Measurements from ENCODE around the gene TMEM39B. TPM values are rescaled to one million over a fixed set of nuclear protein-coding genes. Genes with fewer than 3 reads are reported as not detected.
A peak's percentile ranks its signal among the peaks of the same experiment; 100 is the strongest.
"Not testable (repeated sequence)": the region's sequence is repeated elsewhere in the genome, so short reads cannot be mapped to it uniquely, and the experiment has no call there.

TMEM39B gene
- total RNA-seq, 1 donor from 2014 or later, result 18.4 TPM

DNA sequence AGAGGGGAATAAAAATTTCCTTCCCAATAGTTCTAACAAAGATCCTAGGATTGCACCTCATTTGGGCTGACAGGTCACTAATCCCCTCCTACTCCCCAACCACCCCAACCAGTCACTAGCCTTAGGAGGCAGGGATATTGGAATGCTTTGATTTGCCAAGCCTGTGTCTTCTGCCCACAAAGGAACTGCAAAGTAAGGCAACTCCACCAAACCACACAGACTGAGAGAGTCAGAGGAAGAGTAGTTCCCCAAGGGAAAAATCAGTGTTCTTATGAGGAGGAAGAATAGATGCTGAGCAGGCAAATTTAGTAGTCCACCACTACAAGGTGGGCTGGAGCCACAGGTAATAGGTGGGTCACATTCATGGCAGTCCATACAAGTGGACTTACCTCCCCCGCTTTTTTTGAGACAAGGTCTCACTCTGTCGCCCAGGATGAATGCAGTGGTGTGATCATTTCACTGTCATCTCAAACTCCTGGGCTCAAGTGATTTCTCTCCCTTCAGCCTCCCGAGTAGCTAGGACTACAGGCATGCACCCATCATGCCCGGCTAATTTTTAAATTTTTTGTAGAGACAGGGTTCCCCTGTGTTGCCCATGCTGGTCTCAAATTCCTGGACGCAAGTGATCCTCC, 3.7 kb upstream of the TMEM39B start:
- DNase-seq (ENCODE audit: low spot score), result no peak

DNA sequence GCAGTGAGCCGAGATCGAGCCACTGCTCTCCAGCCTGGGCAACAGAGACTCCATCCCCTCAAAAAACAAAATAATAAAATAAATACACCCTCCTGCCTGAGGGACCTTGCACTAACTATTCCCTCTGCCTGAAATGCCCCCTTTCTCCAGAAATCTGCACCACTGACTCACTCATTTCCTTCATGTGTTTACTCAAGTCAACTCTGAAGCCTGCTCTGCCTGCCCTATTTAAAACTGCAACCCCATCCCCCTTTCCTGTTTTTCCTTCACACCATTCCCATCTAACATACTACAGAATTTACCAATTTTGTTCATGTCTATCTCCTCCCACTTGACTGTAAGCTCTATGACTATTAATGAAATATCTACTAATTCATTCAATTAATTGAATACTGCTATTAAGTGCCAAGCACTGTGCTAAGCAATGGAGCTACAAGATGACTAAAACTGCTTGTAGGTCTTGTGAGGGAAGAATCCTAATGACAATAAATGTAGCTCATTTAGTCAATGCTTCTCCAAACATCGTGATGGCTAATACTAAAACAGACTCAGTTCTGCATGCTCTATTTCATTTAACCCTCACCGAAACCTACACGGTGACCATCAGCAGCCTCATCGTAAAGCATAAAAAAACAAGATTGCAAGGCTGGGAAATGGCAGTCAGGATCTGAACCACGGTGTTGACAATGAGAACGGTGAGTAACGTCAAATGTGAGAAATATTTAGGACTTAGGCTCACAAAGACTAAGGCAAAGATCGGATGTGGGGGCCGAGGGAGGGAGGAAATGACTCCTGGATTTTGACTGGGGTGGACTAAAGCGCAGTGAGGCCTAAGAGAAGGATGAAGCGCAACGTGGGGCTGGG, 749 bp upstream of the TMEM39B start:
- no peak for DNase-seq (ENCODE audit: low spot score)

DNA sequence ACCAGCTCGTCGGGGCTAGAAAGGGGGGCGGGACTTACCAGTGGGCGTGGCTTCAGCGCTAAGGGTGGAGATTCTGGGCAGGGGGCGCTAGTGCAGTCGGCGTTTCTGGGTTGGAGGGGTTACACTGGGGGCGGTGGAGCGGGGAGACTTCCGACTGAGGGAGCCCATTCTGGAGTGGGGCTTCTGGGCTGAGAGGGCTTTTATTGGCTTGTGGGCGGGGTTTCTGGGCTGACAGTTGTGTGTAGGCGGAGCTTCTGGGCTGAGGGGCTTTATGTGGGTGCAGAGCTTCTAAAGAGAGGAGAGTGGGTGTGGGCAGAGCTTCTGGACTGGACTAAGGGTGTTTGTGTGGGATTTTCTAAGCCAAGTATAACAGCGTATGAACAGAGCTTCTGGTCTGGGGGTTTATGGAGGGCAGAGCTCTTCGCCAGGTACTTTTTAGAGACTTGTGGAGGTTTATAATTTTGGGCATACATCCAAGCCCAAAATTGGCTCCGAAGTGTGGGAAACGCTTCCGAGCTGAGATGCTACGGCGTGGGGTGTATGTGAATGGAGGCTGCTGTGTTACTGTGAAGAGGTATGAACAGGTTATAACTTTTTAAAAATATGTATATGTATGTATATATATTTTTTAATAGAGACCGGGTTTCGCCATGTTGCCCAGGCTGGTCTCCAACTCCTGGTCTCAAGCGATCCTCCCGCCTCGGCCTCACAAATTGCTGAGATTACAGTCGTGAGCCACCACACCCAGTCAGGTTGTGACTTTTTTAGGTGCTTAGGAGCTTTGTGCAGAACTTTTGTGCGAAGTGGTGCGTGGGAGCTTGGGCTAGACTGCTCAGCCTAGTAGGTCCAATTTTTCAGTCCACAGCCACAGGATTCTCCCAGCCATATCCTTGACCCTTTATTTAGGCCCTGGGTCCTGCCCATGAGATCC, 825 bp downstream of the TMEM39B start:
- no peak for DNase-seq (ENCODE audit: low spot score)

DNA sequence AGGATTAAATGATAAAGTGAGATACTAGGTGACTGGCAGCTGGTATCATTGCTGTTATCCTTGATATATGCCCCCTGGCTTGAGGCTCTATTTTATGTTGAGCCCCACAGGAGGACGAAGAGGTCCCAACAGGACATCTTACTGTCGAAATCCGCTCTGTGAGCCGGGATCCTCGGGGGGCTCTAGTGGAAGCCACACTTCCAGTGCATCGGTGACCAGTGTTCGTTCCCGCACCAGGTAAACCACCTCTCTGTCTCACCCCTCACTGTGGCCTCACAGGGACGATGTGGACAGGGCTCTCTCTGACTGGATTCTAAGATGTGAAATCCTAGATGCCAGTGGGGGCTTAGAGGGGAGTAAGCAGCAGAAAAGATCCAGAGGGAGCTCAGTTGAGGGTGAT, 2.1 kb downstream of the TMEM39B start:
- DNase-seq (ENCODE audit: low spot score), result no peak

DNA sequence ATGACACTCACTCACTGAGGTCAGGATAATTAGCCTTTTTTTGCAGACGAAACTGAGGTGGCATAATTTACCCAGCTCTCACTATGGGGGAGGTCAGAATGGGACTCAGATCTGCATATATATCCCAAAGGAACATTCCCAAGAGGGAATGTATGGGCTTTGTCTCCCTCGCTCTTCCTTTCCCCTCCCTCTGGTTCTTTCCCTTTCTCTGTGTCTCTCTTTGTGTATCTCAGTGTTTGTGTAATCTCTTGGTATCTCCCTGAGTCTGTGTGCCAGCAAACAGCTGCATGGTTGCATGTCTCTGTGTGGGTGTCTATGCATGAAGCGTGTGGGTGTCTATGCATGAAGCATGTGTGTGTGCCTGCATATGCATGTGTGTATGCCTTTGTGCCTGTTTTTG, 4.7 kb downstream of the TMEM39B start:
- no peak for DNase-seq (ENCODE audit: low spot score)

DNA sequence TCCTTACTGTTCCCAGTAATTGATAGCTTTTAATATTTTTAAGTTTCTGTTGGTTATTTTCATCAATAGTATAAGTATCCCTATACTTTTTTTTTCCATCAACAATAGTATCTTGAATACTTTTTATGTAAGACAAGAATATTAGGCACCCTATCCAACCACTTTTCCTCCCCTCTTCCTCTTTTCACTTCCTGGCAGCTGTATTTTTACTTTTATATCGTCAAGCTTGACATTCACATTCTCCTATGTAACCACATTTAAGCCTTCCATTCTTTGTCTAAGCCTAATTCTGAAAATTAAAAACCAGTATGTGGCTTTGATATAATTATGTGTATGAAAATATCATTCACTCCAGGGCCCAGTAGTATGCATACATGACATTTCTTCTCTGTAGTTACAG, 9.3 kb downstream of the TMEM39B start:
- DNase-seq (ENCODE audit: low spot score), result no peak

DNA sequence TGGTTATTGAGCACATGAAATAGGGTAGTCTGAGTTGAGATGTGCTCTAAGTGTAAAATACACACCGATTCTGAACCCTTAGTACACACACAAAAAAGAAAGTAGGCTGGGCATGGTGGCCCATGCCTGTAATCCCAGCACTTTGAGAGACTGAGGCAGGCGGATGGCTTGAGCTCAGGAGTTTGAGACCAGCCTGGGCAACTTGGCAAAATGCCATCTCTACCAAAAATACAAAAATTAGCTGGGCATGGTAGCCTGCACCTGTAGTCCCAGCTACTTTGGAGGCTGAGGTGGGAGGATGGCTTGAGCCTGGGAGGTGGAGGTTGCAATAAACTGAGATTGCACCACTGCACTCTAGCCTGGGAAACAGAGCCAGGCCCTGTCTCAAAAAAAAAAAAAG, 13.6 kb downstream of the TMEM39B start:
- not testable (repeated sequence) for DNase-seq (ENCODE audit: low spot score)

DNA sequence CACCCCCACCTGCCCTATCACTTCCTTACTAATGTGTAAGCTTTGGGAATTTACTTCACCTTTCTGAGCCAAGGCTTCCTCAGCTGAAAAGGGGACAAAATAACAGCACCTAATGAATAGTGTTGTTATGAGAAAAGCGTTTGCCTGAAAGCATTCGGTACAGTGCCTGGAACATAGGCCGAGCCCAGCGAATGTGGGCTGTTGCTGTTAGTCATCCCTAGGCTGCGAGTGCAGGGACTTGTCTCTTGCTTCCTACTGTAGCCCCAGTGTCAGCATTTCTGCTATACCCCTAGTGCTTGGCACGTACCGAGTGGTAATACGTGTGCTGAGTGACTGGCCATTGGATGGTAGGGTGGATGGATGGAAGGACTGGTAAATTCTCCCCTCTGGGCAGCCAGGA, 18.4 kb downstream of the TMEM39B start:
- DNase-seq (ENCODE audit: low spot score), result no peak

DNA sequence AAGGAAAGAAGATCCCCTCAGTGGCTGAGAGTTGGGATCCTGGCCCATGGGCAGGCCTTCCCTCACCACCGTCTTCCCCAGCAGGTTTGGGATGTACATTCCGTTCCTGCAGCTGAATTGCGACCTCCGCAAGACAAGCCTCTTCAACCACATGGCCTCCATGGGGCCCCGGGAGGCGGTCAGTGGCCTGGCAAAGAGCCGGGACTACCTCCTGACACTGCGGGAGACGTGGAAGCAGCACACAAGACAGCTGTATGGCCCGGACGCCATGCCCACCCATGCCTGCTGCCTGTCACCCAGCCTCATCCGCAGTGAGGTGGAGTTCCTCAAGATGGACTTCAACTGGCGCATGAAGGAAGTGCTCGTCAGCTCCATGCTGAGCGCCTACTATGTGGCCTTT, 18.9 kb downstream of the TMEM39B start:
- no peak for DNase-seq (ENCODE audit: low spot score)

DNA sequence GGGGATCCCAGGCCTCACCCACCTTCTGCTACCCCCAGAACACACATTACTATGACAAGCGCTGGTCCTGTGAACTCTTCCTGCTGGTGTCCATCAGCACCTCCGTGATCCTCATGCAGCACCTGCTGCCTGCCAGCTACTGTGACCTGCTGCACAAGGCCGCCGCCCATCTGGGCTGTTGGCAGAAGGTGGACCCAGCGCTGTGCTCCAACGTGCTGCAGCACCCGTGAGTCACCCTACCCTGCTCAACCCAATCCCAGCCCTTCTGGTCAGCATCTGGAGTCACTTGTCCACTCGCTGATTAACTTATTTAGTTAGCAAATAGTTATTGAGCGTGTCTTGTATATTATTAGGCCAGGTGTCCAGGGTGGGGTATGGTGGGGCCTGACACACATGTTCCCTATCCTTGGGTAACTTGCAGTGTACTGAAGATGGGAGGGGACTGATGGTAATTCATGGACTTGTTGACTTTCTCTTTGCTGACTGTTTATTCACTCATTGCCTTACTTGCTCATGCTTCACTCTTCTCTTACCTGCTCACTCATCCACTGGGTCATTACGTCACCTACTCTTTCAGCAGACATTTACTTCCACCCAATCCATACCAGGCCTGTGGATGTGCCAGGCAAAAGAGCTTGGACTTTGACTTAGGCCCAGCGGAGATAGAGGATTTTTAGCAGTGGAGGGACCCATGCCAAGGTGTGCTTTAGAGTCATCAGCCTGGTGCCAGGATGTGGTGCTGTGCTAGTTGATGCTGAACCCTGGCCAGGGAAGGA, 22.2 kb downstream of the TMEM39B start:
- peak; percentile 75 for DNase-seq (ENCODE audit: low spot score)

DNA sequence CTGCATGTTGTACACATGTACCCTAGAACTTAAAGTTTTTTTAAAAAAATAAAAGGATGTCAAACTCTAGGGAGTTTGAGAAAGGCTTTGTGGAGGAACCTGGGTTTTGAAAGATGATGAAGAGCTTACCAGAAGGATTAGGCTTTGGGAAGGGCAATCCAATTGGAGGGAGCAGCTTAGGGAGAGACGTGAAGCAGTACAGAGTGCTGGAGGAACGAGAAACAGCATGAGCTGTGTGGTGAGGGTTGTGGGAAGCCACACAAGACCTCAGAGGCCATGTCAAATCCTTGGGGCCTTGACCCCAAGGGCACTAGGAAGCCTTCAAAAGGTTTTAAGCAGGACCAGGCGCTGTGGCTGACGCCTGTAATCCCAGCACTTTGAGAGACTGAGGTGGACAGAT, 26.7 kb downstream of the TMEM39B start:
- DNase-seq (ENCODE audit: low spot score), result no peak

DNA sequence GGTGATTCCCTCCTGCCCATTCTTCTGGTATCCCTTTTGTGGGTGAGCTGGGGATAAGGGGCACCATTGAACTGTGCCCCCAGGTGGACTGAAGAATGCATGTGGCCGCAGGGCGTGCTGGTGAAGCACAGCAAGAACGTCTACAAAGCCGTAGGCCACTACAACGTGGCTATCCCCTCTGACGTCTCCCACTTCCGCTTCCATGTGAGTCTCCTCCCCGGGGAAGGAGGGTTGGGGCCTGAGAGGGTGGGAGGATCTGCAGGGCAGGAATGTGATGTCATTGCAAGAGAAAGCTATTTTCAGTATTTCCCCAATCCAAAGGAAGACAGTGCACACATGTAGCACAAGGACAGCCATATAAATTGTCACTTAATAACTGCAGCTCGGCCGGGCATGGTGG, 27.6 kb downstream of the TMEM39B start:
- no peak for DNase-seq (ENCODE audit: low spot score)

DNA sequence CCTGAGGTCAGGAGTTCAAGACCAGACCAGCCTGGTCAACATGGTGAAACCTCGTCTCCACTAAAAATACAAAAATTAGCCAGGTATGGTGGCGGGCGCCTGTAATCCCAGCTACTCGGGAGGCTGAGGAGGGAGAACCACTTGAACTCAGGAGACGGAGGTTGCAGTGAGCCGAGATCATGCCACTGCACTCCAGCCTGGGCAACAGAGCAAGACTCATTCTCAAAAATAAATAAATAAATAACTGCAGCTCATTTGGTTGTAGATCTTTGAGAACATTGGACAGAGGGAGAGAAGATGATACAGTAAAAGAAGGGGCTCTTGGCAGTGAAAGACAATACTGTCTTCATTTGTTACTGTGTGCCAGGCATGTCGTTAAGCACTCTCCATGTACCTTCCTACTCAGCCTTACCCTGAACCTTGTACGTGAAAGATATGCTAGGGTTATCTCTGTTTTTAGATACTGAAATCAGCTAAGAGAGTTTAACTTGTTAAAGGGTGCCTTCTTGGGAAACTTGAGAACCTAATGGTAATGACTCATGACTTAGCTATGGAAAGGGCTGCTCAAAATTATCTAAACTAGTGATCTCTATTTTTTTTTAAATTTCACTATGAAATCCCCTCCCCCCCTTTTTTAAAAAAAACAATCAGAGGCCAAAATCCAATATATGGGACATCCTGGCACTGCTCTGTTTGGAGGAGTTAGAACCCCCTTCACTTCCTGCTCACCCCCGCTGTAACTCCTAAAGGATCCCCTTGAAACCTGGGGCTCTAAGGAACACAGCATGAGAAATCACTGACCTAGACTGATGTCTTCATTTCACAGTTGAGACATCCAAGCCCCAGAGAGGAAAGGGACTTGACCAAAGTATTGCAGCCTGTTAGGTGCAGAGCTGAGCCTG, 28.3 kb downstream of the TMEM39B start:
- no peak for DNase-seq (ENCODE audit: low spot score)

DNA sequence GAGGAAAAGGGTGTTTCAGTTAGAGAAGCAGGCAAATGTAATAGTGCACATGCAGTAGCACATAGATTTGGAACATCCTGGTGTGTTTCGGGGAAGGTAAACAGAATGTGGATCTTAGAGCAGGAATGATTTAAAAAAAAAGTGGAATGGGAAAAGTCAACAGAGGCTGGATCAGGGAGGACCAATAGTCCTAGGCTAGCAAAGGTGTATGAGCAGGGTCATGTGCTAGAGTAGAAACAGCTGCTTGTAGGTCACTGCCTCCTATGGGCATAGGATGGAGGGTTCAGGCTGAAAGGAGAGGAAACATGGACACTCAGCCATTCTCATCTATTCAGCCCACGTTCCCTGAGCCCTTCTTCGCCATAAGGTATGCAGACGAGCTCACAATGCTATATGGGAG, 31.4 kb downstream of the TMEM39B start:
- no peak for DNase-seq (ENCODE audit: low spot score)

DNA sequence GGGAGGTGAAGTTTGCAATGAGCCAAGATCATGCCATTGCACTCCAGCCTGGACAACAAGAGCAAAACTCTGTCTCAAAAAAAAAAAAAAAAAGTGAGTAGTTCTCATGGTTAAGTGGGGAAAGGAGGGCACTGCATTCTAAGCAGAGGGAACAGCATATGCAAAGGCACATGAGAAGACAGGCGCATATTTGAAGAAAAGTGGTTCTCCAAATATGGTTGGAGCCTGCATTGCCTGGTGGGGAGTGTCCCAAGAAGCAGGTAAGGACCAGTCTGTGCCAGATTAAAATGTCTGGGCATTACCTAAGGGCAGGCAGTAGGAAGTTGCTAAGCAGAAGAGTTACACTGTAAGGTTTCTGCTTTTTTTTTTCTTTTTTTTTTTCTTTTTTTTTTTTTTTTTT, 32.6 kb downstream of the TMEM39B start:
- DNase-seq (ENCODE audit: low spot score), result no peak

DNA sequence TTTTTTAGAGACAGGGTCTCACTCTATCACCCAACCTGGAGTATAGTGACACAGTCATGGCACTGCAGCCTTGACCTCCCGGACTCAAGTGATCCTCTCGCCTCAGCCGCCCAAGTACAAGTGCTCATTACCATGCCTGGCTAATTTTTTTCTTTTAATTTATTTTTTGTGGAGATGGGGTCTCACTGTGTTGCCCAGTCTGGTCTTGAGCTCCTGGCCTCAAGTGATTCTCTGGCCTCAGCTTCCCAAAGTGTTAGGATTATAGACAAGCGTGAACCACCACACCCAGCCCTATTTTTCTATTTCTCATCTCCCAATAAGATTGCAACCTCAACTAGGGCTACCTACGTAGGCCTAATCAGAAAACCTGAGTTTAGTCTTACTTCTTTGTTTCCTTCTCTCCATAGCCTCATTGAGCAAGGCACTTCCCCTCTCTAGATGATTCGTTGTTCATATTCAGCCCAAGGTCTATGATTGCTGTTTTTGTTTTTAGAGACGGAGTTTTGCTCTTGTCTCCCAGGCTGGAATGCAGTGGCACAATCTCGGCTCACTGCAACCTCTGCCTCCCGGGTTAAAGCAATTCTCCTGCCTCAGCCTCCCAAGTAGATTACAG, 34.0 kb downstream of the TMEM39B start:
- no peak for DNase-seq (ENCODE audit: low spot score)

DNA sequence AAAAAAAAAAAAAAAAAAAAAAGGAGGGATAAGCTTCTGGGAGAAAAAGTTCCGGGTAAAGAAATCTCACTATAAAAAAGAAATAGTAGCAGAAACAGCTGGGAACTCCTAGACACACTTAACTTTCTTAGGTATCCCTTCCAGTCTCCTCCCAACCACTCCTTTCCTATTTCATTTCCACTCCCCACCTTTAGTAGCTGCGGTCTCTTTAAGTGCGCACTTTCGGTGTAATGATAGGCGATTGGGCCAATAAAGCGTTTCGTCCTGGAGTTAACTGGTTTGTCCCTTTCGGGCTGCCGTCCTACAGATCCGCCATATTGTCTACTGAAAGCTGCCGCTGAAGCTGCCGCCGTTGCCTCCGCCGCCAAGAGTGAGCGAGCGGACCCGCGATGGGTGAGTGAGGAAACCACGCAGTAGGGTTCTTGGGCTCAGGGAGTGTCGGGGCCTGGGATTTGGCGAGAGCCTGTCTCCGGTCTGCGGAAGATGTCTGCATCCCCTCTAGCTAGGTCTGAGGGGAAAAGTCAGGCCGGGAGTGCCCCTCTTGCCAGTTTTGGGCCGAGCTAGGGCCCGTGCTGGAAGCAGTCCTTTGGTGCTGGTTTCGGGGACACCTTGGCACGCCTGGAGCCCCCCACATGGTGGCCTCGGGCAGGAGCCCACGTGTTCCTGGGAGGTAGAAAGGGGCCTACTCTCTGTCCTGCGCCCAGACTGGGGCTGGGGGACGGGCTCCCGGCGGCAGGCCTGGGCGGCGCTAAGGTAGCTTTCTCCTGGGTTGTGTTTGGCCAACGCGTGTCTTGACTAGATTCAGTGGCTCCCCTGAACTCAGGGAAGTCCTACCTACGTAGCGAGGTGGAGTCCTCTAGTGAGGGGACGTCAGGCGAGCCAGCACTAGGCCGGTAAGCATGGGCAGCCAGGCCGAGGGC, 35.3 kb downstream of the TMEM39B start, which contains the start of gene KPNA6:
KPNA6 (plus strand) TSS at position 315 of the 920 bp plus-strand sequence; CDS start at position 390, 75 bp downstream.
- DNase-seq (ENCODE audit: low spot score), result peak; percentile 96

DNA sequence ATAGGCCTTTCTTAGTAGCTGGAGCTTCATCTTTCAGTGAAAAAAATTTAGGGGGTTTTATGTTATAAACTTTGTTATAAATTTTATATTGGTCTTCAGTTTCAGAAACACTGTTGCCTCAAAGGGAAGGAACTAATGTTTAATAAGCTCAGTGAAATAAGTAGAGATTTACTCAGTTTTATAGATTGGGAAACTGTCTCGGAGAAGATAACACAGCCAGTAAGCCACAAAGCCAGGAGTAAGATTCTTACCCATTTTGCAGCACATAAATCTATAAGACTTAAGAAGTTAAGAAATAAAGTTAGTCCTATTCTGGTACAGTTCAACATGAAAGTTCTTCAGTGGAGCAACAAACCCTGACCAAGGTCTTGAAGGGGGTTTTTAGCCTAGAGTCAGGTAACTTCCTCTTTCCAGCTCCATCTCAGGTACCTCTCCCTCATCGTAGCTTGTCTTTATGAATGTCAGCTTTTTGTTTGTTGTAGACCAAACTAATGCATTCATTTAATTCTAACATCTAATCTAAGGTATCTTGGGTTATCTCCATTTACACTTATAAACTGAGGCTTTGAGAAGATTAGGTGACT, 38.4 kb downstream of the TMEM39B start:
- no peak for DNase-seq (ENCODE audit: low spot score)

All from mucosa of gallbladder (tissue), 1 donor.